ENCODE measurements around the gene ZNF687. TPM values are rescaled to one million over a fixed set of nuclear protein-coding genes. Genes with fewer than 3 reads are reported as not detected.

The ZNF687 gene
- total RNA-seq, 1 experiment from 2014 or later = 23.9 TPM

DNA sequence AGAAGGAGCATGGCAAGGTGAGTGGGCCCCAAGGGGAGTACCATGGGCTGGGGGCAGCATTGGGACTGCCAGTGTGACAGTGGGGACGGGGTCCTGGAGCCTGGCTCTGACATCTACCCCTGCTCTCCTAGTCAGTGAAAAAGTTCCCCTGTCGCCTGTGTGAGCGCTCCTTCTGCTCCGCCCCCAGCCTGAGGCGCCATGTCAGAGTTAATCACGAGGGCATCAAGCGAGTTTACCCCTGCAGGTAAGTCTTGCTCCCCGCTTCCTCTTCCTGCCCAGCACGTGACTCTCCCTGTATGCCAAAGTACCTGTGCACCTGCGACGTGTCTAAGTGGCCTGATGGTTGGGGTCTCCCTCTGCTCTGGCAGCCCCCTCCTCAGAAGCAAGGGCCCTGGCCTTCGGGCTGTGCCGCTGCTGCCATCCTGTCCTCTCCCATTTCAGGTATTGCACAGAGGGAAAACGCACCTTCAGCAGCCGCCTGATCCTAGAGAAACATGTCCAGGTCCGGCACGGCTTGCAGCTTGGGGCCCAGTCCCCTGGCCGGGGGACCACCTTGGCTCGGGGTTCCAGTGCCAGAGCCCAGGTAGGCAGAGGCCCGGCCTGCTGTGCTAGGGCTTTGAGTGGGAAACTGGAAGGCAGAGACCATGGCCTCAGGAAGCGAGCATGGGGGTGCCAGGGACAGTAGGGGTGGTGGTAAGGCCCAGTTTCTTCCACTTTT lies 8.1 kb downstream of the ZNF687 start:
- Mint-ChIP-seq H3K4me1 (ENCODE audit: low read depth, unreplicated experiment) (no peaks in the 10 kb centered on the region), H3K9me3 (ENCODE audit: unreplicated experiment) (no peaks in the 10 kb centered on the region), H3K27ac (ENCODE audit: unreplicated experiment) (peak overlapping the region; percentile 48), H3K27me3 (ENCODE audit: insufficient read depth, unreplicated experiment) (no peaks in the 10 kb centered on the region), H3K36me3 (ENCODE audit: insufficient read depth, unreplicated experiment) (peaks cover 90% of the 10 kb centered on the region), H3K4me3 (ENCODE audit: unreplicated experiment) (no peak overlapping the region)
- no peaks in the 10 kb centered on the region for H3K27me3 ChIP-seq (replicated peaks; ENCODE audit: control insufficient read depth, insufficient read depth, low read length)
- POLR2A ChIA-PET = no interaction called here
- H3K36me3 ChIP-seq (ENCODE audit: control insufficient read depth, insufficient read depth, low read length) = peaks cover 7% of the 10 kb centered on the region
- no peak overlapping the region for H3K4me3 ChIP-seq (ENCODE audit: low read depth, low read length)
- BruUV-seq (replicated peaks) = no TSS peak
- CTCF ChIA-PET = no interaction called here
- H3K9me3 ChIP-seq = no peaks in the 10 kb centered on the region
- TF ChIP-seq, protein P1, sequence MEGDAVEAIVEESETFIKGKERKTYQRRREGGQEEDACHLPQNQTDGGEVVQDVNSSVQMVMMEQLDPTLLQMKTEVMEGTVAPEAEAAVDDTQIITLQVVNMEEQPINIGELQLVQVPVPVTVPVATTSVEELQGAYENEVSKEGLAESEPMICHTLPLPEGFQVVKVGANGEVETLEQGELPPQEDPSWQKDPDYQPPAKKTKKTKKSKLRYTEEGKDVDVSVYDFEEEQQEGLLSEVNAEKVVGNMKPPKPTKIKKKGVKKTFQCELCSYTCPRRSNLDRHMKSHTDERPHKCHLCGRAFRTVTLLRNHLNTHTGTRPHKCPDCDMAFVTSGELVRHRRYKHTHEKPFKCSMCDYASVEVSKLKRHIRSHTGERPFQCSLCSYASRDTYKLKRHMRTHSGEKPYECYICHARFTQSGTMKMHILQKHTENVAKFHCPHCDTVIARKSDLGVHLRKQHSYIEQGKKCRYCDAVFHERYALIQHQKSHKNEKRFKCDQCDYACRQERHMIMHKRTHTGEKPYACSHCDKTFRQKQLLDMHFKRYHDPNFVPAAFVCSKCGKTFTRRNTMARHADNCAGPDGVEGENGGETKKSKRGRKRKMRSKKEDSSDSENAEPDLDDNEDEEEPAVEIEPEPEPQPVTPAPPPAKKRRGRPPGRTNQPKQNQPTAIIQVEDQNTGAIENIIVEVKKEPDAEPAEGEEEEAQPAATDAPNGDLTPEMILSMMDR (IDR thresholded peaks at IDR 0.05; ENCODE audit: insufficient read depth in 1 of 2, low read depth in 1 of 2, low read length in 1 of 2, severe bottlenecking in 1 of 2, unreplicated experiment in 1 of 2) = no peak
- intact Hi-C loops (cut with micrococcal nuclease; ENCODE audit: unreplicated experiment) = no loop called here
- H3K4me1 ChIP-seq = no peaks in the 10 kb centered on the region
- no peak for DNase-seq

DNA sequence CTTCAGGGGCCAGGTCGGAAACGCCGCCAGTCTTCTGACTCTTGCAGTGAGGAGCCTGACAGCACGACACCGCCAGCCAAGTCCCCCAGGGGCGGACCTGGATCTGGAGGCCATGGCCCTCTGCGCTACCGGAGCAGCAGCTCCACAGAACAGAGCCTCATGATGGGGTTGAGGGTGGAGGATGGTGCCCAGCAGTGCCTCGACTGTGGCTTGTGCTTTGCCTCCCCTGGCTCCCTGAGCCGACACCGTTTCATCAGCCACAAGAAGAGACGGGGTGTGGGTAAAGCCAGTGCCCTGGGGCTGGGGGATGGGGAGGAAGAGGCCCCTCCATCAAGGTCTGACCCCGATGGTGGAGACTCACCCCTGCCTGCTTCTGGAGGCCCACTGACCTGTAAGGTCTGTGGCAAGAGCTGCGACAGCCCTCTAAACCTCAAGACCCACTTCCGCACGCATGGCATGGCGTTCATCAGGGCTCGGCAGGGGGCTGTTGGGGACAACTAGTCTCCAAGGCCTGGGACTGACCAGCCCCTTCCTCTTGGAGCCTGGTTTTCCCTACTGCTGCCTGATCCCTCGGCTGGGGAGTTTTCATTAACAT lies 8.7 kb downstream of the ZNF687 start:
- H3K9me3 ChIP-seq = no peaks in the 10 kb centered on the region
- intact Hi-C loops (cut with micrococcal nuclease; ENCODE audit: unreplicated experiment) = no loop called here
- CTCF ChIA-PET = no interaction called here
- TF ChIP-seq, protein P1 (IDR thresholded peaks at IDR 0.05; ENCODE audit: insufficient read depth in 1 of 2, low read depth in 1 of 2, low read length in 1 of 2, severe bottlenecking in 1 of 2, unreplicated experiment in 1 of 2) = no peak
- no peaks in the 10 kb centered on the region for H3K27me3 ChIP-seq (replicated peaks; ENCODE audit: control insufficient read depth, insufficient read depth, low read length)
- H3K36me3 Mint-ChIP-seq (ENCODE audit: insufficient read depth, unreplicated experiment) = peaks cover 85% of the 10 kb centered on the region
- H3K9me3 Mint-ChIP-seq (ENCODE audit: unreplicated experiment) = no peaks in the 10 kb centered on the region
- no peaks in the 10 kb centered on the region for H3K4me1 Mint-ChIP-seq (ENCODE audit: low read depth, unreplicated experiment)
- H3K4me3 ChIP-seq (ENCODE audit: low read depth, low read length) = no peak overlapping the region
- POLR2A ChIA-PET = no interaction called here
- DNase-seq = no peak
- H3K36me3 ChIP-seq (ENCODE audit: control insufficient read depth, insufficient read depth, low read length) = peaks cover 7% of the 10 kb centered on the region
- BruUV-seq (replicated peaks) = no TSS peak
- H3K4me3 Mint-ChIP-seq (ENCODE audit: unreplicated experiment) = no peak overlapping the region
- H3K27ac Mint-ChIP-seq (ENCODE audit: unreplicated experiment) = peak overlapping the region; percentile 48
- no peaks in the 10 kb centered on the region for H3K27me3 Mint-ChIP-seq (ENCODE audit: insufficient read depth, unreplicated experiment)
- H3K4me1 ChIP-seq = no peaks in the 10 kb centered on the region

DNA sequence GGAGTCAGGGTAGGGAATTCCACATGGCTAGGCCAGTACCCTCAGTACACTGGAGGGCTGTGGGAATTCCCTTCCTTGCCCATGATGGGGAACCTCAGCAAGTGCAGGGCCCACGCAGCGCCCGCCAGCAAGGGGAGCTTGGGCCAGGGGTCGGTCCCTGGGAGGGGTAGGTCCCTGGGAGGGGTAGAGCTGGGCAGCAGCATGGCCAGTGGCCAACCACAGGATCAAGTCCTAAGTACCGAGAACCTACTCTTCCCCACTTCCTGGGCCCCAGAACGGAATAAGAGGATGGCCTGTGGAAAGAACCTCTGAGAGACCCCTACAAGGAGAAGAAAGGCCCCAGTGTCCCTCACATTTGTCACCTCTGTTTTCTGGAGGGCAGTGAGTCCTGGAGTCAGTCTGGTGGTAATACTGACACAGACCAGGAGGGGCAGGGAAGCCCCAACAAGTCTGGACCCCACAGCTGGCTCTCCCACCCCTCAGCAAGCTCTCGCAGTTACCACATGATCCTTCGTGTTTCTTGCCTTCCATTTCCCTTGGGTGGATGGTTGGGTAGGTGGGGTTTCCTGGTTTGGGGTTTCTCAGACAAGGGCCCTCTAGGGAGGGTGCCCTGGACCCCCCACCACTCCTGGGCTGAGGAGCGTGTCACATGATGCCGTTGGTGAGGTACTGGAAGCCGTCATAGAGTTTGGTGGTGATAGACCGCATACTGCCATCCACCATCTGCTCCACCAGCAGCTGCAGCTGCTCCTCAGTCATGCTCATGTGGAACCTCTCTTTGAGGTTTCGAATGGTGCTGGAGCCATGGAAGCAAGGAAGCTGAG lies 10.3 kb downstream of the ZNF687 start:
- ChIA-PET POLR2A (no interaction called here), CTCF (interaction anchor here (1.1 kb wide), 1 partner anchor 49 kb away, joined by 4 read pairs; no protein-coding TSS in a partner anchor)
- Mint-ChIP-seq H3K4me3 (ENCODE audit: unreplicated experiment) (no peak overlapping the region), H3K4me1 (ENCODE audit: low read depth, unreplicated experiment) (no peaks in the 10 kb centered on the region), H3K27me3 (ENCODE audit: insufficient read depth, unreplicated experiment) (no peaks in the 10 kb centered on the region), H3K27ac (ENCODE audit: unreplicated experiment) (no peak overlapping the region), H3K36me3 (ENCODE audit: insufficient read depth, unreplicated experiment) (peaks cover 78% of the 10 kb centered on the region), H3K9me3 (ENCODE audit: unreplicated experiment) (no peaks in the 10 kb centered on the region)
- Histone ChIP-seq H3K27me3 (replicated peaks; ENCODE audit: control insufficient read depth, insufficient read depth, low read length) (no peaks in the 10 kb centered on the region), H3K9me3 (no peaks in the 10 kb centered on the region), H3K4me3 (ENCODE audit: low read depth, low read length) (no peak overlapping the region), H3K4me1 (no peaks in the 10 kb centered on the region), H3K36me3 (ENCODE audit: control insufficient read depth, insufficient read depth, low read length) (peaks cover 3% of the 10 kb centered on the region)
- TSS peak; percentile 19 for BruUV-seq (replicated peaks)
- DNase-seq = no peak
- TF ChIP-seq, protein P1 (IDR thresholded peaks at IDR 0.05; ENCODE audit: insufficient read depth in 1 of 2, low read depth in 1 of 2, low read length in 1 of 2, severe bottlenecking in 1 of 2, unreplicated experiment in 1 of 2) = no peak
- intact Hi-C loops (cut with micrococcal nuclease; ENCODE audit: unreplicated experiment) = no loop called here
